Eye (tissue), 1 donor: Measurements from ENCODE around the gene PSMB2.
A peak's percentile ranks its signal among the peaks of the same experiment; 100 is the strongest.

ENCODE experiments used
- DNase-seq: peaks from one replicate; pipeline ENCODE4 v3.0.0-alpha.2; 2015

PSMB2 gene

DNA sequence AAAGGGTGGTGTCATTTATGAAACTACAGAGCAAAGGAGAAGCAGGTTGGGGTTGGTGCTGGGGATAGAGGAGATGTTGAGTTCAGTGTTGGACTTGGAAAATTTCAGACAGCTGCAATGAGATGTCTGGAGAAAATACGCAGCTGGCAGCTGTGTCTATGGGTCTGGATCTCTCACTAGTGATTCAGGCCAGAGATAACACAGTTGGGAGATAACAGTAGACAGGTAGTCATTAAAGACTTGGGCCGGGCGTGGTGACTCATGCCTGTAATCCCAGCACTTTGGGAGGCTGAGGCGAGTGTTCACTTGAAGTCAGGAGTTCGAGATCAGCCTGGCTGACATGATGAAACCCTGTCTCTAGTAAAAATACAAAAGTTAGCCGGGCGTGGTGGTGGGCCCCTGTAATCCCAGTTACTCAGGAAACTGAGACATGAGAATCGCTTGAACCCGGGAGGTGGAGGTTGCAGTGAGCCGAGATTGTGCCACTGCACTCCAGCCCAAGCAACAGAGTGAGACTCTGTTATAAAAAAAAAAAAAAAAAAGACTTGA is 70.7 kb downstream of the PSMB2 start:
- no peak for DNase-seq

DNA sequence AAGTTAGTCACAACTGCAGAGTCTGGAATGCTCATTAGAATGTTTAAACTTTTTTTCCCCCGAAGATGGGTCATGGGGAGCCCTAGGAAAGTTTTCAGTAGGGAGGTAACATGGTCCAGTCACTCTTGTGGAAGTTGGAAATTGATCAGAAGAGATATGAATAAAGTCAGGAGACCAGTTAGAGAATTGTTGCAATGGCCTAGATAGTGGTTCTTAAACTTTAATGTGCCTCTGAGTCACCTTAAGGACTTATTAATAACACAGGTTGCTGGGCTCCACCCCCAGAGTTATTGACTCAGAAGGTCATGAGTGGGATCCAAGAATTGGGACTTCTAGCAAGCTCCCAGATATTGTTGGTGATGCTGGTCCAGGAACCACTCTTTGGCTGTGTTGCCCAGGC is 71.4 kb downstream of the PSMB2 start:
- DNase-seq: no peak

DNA sequence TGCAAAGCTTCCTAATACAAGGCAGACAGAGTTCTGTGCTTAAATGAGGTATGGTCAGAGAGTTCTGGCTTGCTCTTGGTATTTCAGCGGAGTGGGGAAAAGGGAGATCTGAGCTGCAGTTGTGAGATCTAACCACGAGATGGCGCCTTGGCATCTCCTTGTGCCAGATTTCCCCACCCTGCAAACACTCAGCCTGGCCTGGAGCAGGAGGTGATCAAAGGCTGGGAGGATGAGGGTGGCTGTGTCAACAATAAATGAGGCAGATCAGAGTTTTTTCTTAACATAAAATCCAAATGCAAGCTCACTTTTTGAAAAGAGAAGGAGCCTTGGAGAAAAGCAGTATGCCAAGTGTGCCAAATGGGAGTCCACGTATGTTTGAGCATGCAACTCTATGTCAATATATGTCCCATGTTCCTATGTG is 72.3 kb downstream of the PSMB2 start:
- DNase-seq: peak; percentile 94

DNA sequence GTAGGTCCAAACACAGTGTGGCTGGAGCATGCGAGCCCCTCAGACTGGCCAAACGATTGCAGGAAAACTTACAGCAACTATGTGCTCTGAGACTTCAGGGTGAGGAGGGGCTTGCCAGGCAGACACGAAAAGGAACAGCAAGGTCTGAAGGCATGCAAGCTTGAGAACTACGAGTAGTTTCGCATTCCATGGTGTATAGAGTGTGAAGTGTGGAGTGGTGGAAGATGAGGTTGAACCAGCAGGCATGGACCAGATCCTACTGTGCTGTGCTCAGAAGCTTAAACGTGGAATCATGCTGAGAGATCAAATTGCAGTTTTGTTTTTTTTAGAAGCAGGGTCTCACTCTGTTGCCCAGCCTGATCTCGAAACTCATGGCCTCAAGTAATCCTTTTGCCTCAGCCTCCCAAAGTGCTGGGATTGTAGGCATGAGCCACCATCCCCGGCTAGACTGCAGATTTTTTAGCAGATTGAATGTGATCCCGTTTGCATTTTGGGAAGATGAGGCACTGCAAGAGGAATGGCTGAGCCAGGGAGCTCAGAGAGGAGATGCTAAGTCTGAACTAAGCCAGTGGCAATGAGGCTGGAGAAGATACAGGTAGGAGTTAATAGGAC is 73.3 kb downstream of the PSMB2 start:
- DNase-seq: no peak

DNA sequence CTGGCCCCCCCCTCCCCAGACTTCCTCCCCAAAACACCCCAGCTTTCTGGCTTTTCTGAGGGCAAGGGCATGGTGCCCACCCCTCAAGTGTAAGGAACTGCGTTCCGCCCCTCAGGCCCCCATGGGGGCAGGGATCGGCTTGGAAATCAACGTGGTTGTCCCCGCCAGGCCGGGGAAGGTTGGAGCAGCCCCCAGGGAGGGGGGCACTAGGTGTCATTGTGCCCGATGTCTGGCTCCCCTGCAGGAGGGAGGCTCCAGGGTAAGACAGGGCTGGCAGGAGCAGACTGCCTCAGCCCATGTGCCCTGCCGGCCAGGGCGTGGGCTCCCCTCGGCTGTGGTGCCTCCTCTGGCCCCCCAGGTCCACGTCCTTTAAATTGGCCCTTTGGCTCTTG is 75.6 kb downstream of the PSMB2 start:
- no peak for DNase-seq

DNA sequence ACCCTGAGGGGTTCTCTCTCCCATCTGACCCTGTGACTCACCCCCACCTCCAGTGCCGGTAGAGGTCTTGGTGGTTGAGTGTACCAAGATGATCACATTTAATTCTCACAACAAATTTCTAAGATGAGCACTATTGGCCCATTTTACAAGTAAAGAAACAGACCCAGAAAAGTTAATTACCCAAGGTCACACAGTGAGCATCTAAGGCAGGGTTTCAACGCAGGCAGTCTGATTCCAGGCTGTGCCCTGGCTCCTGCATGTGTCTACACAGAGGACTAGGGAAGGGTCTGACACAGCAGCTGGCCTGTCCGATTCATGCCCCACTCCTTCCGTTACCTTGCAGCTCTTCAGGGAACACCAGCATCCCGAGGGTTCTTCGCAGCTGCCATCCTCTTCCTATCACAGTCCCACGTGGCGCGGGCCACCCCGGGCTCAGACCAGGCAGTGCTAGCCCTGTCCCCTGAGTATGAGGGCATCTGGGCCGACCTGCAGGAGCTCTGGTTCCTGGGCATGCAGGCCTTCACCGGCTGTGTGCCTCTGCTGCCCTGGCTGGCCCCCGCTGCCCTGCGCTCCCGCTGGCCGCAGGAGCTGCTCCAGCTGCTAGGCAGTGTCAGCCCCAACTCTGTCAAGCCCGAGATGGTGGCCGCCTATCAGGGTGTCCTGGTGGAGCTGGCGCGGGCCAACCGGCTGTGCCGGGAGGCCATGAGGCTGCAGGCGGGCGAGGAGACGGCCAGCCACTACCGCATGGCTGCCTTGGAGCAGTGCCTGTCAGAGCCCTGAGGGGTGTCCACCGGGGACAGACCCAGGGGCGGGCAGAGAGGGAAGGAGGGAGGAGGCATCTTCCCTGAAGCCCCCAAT is 76.2 kb downstream of the PSMB2 start:
- no peak for DNase-seq

DNA sequence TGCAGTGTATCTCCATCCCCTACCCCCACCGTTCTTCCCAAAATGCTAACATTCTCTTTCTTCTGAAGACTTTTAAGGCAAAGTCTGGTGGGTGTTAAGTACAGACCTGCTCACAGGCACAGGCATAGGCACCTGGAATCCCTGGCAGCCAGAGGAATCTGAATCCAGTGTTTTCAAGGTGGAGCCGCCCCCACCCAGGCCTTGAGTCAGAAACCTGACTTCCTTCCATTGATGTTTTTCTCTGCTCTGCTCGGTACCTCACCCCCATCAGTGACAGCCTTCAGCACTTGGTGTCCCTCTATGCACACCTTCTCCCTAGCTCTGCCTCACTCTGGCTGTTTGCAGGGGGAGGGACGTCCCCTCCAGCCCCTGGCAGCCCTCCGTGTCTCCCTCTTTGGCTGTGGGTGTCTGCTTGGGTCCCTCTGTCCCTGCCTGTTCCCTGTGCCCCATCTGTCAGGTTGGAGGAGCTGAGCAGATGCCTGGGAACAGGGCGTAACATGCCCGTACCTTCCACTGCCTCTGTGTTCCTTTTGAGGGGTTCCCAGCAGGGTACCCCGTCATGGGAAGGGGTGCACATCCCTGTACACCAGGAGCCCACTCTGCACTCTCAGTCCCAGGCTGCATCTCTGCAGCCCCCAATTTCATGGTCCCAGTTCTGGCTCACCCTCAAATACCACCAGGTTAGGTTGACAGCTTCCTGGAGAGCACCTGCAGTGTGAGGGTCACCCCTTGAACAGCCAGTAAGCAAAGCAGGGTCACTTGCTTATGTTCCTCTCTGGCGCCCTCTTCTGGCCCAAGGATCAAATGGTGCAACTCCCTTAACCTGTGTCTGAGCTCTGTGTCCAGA is 77.1 kb downstream of the PSMB2 start:
- peak; percentile 87 for DNase-seq

DNA sequence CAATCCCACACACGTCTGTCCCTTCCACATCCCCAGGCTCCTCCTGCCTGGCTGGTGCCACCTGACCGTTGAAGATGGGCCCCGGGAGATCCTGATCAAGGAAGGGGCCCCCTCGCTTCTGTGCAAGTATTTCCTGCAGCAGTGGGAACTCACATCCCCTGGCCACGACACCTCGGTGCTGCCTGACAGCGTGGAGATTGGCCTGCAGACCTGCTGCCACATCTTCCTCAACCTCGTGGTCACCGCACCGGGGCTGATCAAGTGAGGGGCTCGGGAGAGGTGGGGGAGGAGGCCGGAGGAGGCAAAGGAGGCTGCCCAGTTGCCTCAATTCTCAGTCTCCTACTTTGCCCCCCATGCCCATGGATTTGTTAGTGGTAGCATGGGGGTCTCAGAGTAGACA is 78.2 kb downstream of the PSMB2 start:
- no peak for DNase-seq

DNA sequence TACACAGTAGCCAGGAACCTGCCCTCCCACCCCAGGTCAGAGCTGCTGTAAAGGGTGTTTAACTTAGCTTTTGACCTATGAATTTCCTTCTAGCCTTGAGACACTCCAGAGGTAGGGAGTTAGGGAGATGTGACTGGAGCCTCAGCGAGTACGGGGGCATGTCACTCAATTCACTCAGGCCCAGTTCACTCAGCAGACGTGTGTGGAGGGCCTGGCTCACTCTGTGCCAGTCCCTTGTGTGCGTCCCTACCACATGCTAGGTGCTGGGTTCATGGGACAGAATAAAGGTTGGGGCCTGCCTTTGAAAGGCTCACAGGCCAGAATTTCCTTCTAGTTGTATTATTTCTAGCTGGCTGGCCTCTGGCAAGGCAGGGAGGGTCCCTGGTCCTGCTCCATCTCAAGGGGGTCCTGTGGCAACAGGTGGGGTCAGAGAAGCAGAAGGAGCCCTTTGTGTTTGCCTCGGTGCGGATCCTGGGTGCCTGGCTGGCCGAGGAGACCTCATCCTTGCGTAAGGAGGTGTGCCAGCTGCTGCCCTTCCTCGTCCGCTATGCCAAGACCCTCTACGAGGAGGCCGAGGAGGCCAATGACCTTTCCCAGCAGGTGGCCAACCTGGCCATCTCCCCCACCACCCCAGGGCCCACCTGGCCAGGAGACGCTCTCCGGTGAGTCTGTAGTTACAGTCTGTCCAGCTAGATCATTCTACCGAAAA is 79.2 kb downstream of the PSMB2 start:
- DNase-seq: no peak

DNA sequence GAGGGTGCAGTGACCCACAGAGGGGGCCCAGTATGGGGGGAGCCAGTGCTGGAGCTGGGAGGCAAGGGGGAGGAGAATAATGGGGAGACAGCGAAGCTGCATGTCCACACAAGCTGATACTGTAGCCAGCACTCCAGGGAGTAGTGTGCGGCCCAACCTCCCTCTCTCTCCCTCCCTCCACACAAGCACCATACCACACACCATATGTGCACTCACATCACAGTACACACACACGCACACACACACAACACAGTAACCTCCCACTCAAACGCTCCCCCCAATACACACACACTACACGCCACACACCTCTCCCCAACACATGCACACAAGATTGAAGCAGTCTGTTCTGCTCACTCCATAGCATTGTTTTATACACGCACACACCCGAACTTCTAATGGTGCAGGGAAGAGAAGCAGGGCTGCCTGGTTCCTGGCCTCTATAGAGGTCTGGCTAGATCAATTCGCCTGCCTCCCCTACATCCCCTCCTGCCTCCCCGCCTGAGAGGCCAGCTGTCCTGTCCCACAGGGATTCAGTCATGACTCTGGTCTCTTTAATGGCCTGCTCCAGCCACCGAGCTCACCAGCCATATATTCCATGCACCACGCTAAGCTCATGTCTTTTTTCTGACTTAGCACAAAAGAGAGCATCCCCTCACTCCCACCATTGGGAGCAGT is 79.9 kb downstream of the PSMB2 start:
- DNase-seq: peak; percentile 20

DNA sequence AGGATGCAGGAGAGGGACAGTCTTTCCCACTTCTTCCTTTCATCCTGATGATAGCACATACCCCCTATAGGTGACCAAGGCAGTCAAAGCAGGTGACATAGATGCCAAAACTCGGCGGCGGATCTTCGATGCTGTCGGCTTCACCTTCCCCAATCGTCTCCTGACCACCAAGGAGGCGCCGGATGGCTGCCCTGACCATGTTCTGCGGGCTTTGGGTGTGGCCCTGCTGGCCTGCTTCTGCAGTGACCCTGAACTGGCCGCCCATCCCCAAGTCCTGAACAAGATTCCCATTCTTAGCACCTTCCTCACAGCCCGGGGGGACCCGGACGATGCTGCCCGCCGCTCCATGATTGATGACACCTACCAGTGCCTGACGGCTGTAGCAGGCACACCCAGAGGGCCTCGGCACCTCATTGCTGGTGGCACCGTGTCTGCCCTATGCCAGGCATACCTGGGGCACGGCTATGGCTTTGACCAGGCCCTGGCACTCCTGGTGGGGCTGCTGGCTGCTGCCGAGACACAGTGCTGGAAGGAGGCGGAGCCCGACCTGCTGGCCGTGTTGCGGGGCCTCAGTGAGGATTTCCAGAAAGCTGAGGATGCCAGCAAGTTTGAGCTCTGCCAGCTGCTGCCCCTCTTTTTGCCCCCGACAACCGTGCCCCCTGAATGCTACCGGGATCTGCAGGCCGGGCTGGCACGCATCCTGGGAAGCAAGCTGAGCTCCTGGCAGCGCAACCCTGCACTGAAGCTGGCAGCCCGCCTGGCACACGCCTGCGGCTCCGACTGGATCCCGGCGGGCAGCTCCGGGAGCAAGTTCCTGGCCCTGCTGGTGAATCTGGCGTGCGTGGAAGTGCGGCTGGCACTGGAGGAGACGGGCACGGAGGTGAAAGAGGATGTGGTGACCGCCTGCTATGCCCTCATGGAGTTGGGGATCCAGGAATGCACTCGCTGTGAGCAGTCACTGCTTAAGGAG is 80.8 kb downstream of the PSMB2 start:
- no peak for DNase-seq

DNA sequence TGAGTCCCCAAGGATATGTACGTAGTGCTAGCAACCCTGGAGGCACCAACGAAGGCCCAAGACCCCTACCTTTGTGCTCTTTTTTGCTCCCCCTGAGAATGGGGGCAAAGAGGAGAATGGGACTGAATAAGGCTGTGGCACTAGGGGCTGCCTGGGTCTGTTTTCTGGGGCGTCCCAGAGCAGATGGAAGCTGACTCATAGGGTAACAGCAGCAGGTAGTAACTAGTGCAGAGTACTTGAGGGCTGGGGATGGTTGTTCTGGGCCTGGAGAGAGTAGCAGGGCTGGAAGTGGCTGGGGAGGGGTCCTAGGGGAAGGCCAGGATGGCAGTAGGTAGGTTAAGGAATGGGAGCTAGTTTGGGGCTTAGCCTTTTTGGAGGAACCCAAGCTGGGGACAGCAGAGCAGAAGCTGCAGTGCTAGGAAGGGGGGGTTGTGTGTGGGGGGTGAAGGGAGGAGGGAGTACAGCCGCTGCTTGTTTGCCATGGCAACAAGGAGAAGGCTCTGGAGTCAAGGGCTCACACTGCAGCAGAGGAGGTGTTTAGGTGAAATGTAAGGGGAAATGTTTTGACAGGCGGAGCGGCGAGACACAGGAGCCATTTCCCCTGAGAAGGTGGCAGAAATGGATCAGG is 81.9 kb downstream of the PSMB2 start:
- no peak for DNase-seq

DNA sequence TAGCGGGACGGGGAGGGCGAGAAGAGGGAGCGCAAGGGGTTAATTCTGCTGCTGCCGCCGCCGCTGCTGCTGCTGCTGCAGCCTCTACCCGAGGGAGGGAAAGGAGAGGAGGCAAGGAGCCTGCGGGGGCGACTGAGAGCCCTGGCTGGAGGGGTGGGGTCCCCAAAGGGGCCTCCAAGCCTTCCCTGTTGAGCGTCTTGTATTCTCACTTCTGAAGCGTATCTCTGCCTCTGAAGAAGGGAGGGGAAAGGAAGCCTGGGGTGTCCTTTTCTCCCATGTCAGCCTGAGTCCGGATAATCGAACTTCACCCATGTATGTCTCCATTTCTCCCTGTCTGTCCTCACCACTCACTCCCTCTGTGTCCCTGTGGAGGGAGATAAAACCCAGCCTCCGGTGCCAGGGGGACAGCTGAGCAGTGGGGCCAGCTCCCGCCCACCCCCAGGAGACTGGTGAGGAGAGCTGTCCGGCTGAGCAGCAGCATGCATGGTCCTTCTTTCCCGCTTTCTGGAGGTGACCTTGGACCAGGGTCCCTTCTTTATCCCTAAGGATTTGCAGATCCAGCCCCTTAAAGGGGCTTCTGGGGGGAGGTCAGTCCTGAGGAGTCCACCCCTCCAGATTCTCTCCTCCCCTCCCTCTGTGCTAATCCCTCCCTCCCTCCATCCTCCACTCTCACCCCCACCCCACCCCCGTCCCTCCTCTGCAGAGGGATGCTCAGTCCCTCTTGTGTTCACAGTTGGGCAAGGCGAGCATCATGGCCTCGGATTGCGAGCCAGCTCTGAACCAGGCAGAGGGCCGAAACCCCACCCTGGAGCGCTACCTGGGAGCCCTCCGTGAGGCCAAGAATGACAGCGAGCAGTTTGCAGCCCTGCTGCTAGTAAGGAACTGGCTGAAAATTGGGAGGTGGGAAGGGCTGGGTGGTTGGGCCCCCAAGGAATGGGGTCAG is 82.7 kb downstream of the PSMB2 start:
- peak; percentile 83 for DNase-seq

DNA sequence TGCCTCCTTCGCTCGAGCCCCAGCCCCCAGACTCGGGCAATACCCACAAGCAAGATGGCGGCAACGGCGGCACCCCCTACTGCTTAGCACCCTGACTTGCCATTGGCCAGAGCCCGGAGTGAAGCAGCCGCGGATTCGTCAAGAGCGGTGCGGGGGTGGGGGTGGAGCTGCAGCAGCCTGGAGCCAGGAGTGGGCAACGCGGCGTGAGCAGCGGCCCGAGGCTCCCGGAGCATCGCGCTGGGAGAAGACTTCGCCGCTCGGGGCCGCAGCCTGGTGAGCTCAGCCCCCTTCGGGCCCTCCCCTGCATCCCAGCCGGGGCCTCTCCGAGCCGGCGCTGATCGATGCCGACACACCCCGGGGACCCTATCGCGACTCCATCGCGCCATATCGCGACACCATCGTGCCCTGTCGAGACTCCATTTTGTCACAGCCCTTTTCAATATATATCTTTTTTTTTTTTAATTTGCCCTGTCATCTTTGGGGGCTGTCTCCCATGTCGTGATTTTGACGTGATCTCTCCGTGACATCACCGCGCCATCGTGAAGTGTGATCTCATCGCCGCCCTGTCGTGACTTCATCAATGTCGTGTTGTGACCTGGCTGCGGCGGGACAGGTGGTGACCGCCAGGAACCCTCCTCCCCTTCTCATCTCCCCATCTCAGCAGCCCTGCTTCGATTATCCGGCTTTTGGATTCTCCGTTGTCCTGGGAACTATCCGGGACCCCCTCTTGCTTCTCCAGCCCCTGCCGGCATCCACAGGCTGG is 83.5 kb downstream of the PSMB2 start, which contains the start of gene NCDN:
Gene NCDN, plus strand, starts transcription at position 189 of the 763 bp plus-strand sequence. Its CDS starts 392 bp downstream, at position 581.
- peak; percentile 99 for DNase-seq

DNA sequence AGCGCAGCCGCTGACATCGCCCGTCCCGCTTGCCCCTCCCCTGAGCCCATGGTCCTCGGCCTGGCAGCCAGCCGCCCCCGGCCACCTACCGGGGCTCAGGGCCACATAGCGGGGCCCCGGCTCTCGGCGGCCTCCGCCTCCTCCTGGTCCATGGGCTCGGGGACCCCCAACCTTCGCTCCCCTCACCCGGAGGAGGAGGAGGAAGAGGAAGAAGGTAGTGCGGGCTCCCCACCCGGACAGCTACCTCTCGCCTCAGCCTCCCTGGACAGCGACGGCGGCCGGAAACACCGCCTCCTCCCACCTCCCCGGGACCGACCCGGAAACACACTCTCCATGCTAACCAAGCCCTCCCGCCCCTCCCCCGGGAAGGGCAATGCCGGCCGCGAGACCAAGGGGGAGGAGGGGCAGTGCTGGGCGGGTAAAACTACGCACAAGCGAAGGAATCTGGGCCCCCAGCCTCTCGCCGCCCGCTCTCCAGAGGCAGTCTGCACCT is 84.2 kb downstream of the PSMB2 start, which contains the start of gene KIAA0319L:
Gene KIAA0319L, minus strand, starts transcription at position 286 of the 493 bp plus-strand sequence. CDS start 2,912 bp downstream, outside the sequence.
- DNase-seq: no peak

DNA sequence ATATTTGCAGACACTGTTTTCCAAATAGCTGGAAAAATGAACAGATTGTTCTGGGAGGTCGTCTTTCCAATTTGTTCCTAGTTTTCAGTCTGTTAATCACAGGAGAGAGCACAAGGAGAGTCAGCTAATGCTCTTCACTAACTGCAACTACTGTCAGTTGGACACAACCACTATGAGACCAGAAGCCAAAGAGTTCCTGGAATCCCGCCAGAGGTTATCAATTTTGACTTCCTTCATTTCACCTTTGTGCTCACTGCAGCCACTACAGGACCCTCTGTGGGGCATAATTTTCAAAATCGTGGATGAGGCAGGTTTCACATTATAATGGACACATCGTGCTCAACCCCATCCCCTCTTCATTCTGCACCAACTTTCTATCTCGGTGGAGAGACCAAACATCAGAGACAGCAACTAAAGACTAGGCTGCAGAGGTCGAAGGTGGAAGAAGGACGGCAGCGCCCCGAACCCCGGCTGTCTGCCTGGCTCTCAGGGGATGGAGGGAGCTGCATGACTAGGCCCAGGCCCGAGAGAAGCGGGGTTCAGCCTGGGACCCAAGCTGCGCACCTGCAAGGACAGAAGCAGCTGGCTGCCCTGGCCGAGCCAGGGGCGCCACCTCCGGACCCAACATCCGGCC is 84.7 kb downstream of the PSMB2 start:
- DNase-seq: no peak
